HEK293 (cell line): Measurements from ENCODE around the gene FGD5.

ENCODE experiments used
- CTCF ChIA-PET: fragments of 350-600 bp; formaldehyde crosslinking; extraction: SDS; loops from one replicate; lab custom pipeline; 2021; ENCODE audit warnings: antibody characterized with exemption; lab: Yijun Ruan, JAX
- POLR2A ChIA-PET: fragments of 300-600 bp; formaldehyde crosslinking; extraction: SDS; loops from one replicate; lab custom pipeline; 2020; ENCODE audit warnings: antibody characterized with exemption, inconsistent platforms; lab: Yijun Ruan, JAX
- H3K27ac ChIP-seq: fragments of 200-500 bp; sonication (Bioruptor generic); 2 replicates; pipeline ENCODE4 v1.5.1; 2014; ENCODE audit warnings: low read depth, low read length, control low read depth, inconsistent platforms; ENCODE audit errors: extremely low read depth
- H3K36me3 ChIP-seq, 2 experiments: fragments of 200-500 bp in 1 of 2; sonication (Bioruptor generic) in 1 of 2; 1 replicate in 1 of 2; 2 replicates in 1 of 2; pipeline ENCODE4 v1.5.1; 2014 to 2017; ENCODE audit warnings: inconsistent platforms in 2 of 2, low read length in 2 of 2; ENCODE audit not compliant: control insufficient read depth in 2 of 2, insufficient read depth in 1 of 2
- H3K4me1 ChIP-seq: fragments of 200-500 bp; sonication (Bioruptor generic); 2 replicates; pipeline ENCODE4 v1.5.1; 2014; ENCODE audit warnings: mild to moderate bottlenecking, low read length, inconsistent platforms; ENCODE audit not compliant: control insufficient read depth, insufficient read depth
- H3K4me3 ChIP-seq: 2 replicates; pipeline ENCODE4 v1.5.1; 2011; ENCODE audit warnings: low read depth, mild to moderate bottlenecking, control low read depth, low read length, moderate library complexity
- H3K9me3 ChIP-seq: fragments of 200-500 bp; sonication (Bioruptor generic); 2 replicates; pipeline ENCODE4 v1.5.1; 2014; ENCODE audit warnings: low read depth, low read length, inconsistent platforms; ENCODE audit not compliant: control insufficient read depth, insufficient read depth
- PATZ1 ChIP-seq: fragments of 450-650 bp; formaldehyde crosslinking; IDR thresholded peaks from 2 replicates; pipeline ENCODE4 v1.5.1; 2016; ENCODE audit warnings: missing biosample characterization, missing genetic modification characterization
- PRDM4 ChIP-seq: fragments of 450-650 bp; formaldehyde crosslinking; IDR thresholded peaks from 2 replicates; pipeline ENCODE4 v1.5.1; 2017; ENCODE audit warnings: missing biosample characterization, missing genetic modification characterization
- YY2 ChIP-seq: fragments of 450-650 bp; formaldehyde crosslinking; IDR thresholded peaks from 2 replicates; pipeline ENCODE4 v1.5.1; 2016; ENCODE audit warnings: missing biosample characterization, missing genetic modification characterization
- ZBTB20 ChIP-seq: fragments of 450-650 bp; formaldehyde crosslinking; IDR thresholded peaks from 2 replicates; pipeline ENCODE4 v1.5.1; 2016; ENCODE audit warnings: missing biosample characterization, missing genetic modification characterization
- ZNF214 ChIP-seq: fragments of 450-650 bp; formaldehyde crosslinking; IDR thresholded peaks from 2 replicates; pipeline ENCODE4 v1.5.1; 2017; ENCODE audit warnings: missing biosample characterization, mild to moderate bottlenecking, missing genetic modification characterization, borderline replicate concordance

The FGD5 gene

GRCh38 chr3:14980689-14981088, 161.9 kb downstream of the FGD5 start:
- Histone ChIP-seq H3K4me3 (no peak overlapping the region), H3K36me3 (peaks cover 4 to 5% of the 10 kb centered on the region in 2 experiments; a peak in 2 of 3 replicates), H3K9me3 (no peaks in the 10 kb centered on the region), H3K4me1 (no peaks in the 10 kb centered on the region), H3K27ac (no peak overlapping the region)
- ChIA-PET CTCF (interaction anchor here (0.6 kb wide), 1 partner anchor 52 kb away, joined by 5 read pairs; no protein-coding TSS in a partner anchor), POLR2A (interaction anchor here (1.3 kb wide), 1 partner anchor 34 kb away, joined by 4 read pairs; the partner anchor contains the start of gene NR2C2)
- TF ChIP-seq PATZ1 (tag by site-specific recombination), result no peak
- TF ChIP-seq YY2 (tag by site-specific recombination), result no peak
- no peak for TF ChIP-seq PRDM4 (tag by site-specific recombination)
- TF ChIP-seq ZBTB20 (tag by site-specific recombination), result 0 out of 2 replicates have a peak, but pooled peaks have one; percentile 21
- TF ChIP-seq ZNF214 (tag by site-specific recombination), result no peak
